Effector memory CD4-positive, alpha-beta T cell (primary cell): Measurements from ENCODE around the gene CAPN12.

ENCODE experiments used
- DNase-seq, 3 donors: peaks; one replicate each; pipeline ENCODE4 v3.0.0-alpha.2; 2020
- H3K27ac ChIP-seq: 2 replicates; pipeline ENCODE4 v1.7.0; 2013; ENCODE audit warnings: mild to moderate bottlenecking, low read length, moderate library complexity; ENCODE audit not compliant: insufficient read depth, poor library complexity, severe bottlenecking
- H3K27me3 ChIP-seq: replicated peaks from 2 replicates; pipeline ENCODE4 v1.7.0; 2013; ENCODE audit warnings: mild to moderate bottlenecking, low read length; ENCODE audit not compliant: insufficient read depth, control insufficient read depth, poor library complexity, severe bottlenecking
- H3K36me3 ChIP-seq: 2 replicates; pipeline ENCODE4 v1.7.0; 2013; ENCODE audit warnings: mild to moderate bottlenecking, low read length, moderate library complexity; ENCODE audit not compliant: control insufficient read depth, insufficient read depth
- H3K4me1 ChIP-seq: 2 replicates; pipeline ENCODE4 v1.7.0; 2013; ENCODE audit warnings: low read length, mild to moderate bottlenecking; ENCODE audit not compliant: control insufficient read depth, insufficient read depth, poor library complexity, severe bottlenecking
- H3K4me3 ChIP-seq: 2 replicates; pipeline ENCODE4 v1.7.0; 2013; ENCODE audit warnings: low read length, low read depth, mild to moderate bottlenecking; ENCODE audit not compliant: insufficient read depth, poor library complexity, severe bottlenecking
- H3K9me3 ChIP-seq: 2 replicates; pipeline ENCODE4 v1.7.0; 2013; ENCODE audit warnings: mild to moderate bottlenecking, low read length, moderate library complexity; ENCODE audit not compliant: control insufficient read depth

Gene CAPN12

GRCh38 chr19:38697197-38697596, 47.1 kb downstream of the CAPN12 start:
- H3K27me3 ChIP-seq: no peaks in the 10 kb centered on the region
- H3K9me3 ChIP-seq: no peaks in the 10 kb centered on the region
- H3K4me3 ChIP-seq: no peak overlapping the region
- no peak for DNase-seq
- H3K36me3 ChIP-seq: peaks cover 20% of the 10 kb centered on the region
- H3K27ac ChIP-seq: no peak overlapping the region
- peaks cover 40% of the 10 kb centered on the region for H3K4me1 ChIP-seq

- no peak for DNase-seq
- Histone ChIP-seq H3K4me1 (peaks cover 45% of the 10 kb centered on the region), H3K4me3 (no peak overlapping the region), H3K36me3 (peaks cover 15% of the 10 kb centered on the region), H3K27me3 (no peaks in the 10 kb centered on the region), H3K27ac (no peak overlapping the region), H3K9me3 (no peaks in the 10 kb centered on the region)
Measured at GRCh38 chr19:38696729-38697055, 47.6 kb downstream of the CAPN12 start.

GRCh38 chr19:38695832-38696728, 48.2 kb downstream of the CAPN12 start:
- peaks cover 47% of the 10 kb centered on the region for H3K4me1 ChIP-seq
- H3K36me3 ChIP-seq: peaks cover 9% of the 10 kb centered on the region
- no peaks in the 10 kb centered on the region for H3K9me3 ChIP-seq

GRCh38 chr19:38695317-38695683, 49.0 kb downstream of the CAPN12 start:
- no peak overlapping the region for H3K4me3 ChIP-seq
- H3K36me3 ChIP-seq: peaks cover 3% of the 10 kb centered on the region
- no peaks in the 10 kb centered on the region for H3K27me3 ChIP-seq
- H3K27ac ChIP-seq: no peak overlapping the region
- peaks cover 53% of the 10 kb centered on the region for H3K4me1 ChIP-seq
- DNase-seq: no peak
- no peaks in the 10 kb centered on the region for H3K9me3 ChIP-seq

More at GRCh38 chr19:38695832-38696728, 48.2 kb downstream of the CAPN12 start:
- Histone ChIP-seq H3K27ac (no peak overlapping the region), H3K27me3 (no peaks in the 10 kb centered on the region), H3K4me3 (no peak overlapping the region)
- DNase-seq: no peak

GRCh38 chr19:38693380-38694223, 50.7 kb downstream of the CAPN12 start:
- H3K4me3 ChIP-seq: peak overlapping the region; percentile 9
- no peaks in the 10 kb centered on the region for H3K27me3 ChIP-seq
- peaks cover 3% of the 10 kb centered on the region for H3K36me3 ChIP-seq
- peak in 2 of 3 donors; percentile 46 to 51 for DNase-seq
- peaks cover 56% of the 10 kb centered on the region for H3K4me1 ChIP-seq
- H3K9me3 ChIP-seq: no peaks in the 10 kb centered on the region
- H3K27ac ChIP-seq: peak overlapping the region; percentile 53

- Histone ChIP-seq H3K27me3 (no peaks in the 10 kb centered on the region), H3K4me1 (peaks cover 50% of the 10 kb centered on the region), H3K27ac (peak overlapping the region; percentile 53), H3K36me3 (peaks cover 3% of the 10 kb centered on the region), H3K9me3 (no peaks in the 10 kb centered on the region), H3K4me3 (peak overlapping the region; percentile 23)
- DNase-seq: no peak
Measured at GRCh38 chr19:38692458-38693379, 51.6 kb downstream of the CAPN12 start.

GRCh38 chr19:38691938-38692457, 52.3 kb downstream of the CAPN12 start:
- Histone ChIP-seq H3K27me3 (no peaks in the 10 kb centered on the region), H3K4me3 (peak overlapping the region; percentile 23), H3K9me3 (no peaks in the 10 kb centered on the region), H3K27ac (peak overlapping the region; percentile 21), H3K36me3 (peaks cover 3% of the 10 kb centered on the region), H3K4me1 (peaks cover 52% of the 10 kb centered on the region)
- DNase-seq: no peak

- H3K4me3 ChIP-seq: no peak overlapping the region
- DNase-seq: no peak
- H3K9me3 ChIP-seq: no peaks in the 10 kb centered on the region
- peak overlapping the region; percentile 15 for H3K27ac ChIP-seq
- H3K27me3 ChIP-seq: no peaks in the 10 kb centered on the region
- peaks cover 64% of the 10 kb centered on the region for H3K4me1 ChIP-seq
- peaks cover 3% of the 10 kb centered on the region for H3K36me3 ChIP-seq
Measured at GRCh38 chr19:38690832-38691231, 53.4 kb downstream of the CAPN12 start.

GRCh38 chr19:38690146-38690545, 54.1 kb downstream of the CAPN12 start:
- no peaks in the 10 kb centered on the region for H3K36me3 ChIP-seq
- no peak overlapping the region for H3K27ac ChIP-seq
- H3K4me1 ChIP-seq: peaks cover 66% of the 10 kb centered on the region
- no peak overlapping the region for H3K4me3 ChIP-seq
- H3K27me3 ChIP-seq: no peaks in the 10 kb centered on the region
- no peaks in the 10 kb centered on the region for H3K9me3 ChIP-seq
- no peak for DNase-seq
